Ishikawa (cell line): ENCODE results near the gene BBS7.

Experiments
- CEBPB ChIP-seq: IDR thresholded peaks from 2 replicates; pipeline ENCODE4 v1.6.1; 2012
- CREB1 ChIP-seq: IDR thresholded peaks from 2 replicates; pipeline ENCODE4 v1.6.1; 2012; ENCODE audit warnings: low read depth
- EP300 ChIP-seq: IDR thresholded peaks from 2 replicates; pipeline ENCODE4 v1.6.1; 2012; ENCODE audit warnings: borderline replicate concordance
- NFIC ChIP-seq: IDR thresholded peaks from 2 replicates; pipeline ENCODE4 v1.6.1; 2012
- RAD21 ChIP-seq: IDR thresholded peaks from 2 replicates; pipeline ENCODE4 v1.6.1; 2012; ENCODE audit warnings: low read depth
- TAF1 ChIP-seq: IDR thresholded peaks from 2 replicates; pipeline ENCODE4 v1.6.1; 2012; ENCODE audit warnings: low read depth, mild to moderate bottlenecking
- TF ChIP-seq, protein P1 (sequence below): IDR thresholded peaks from 2 replicates; pipeline ENCODE4 v1.6.1; 2012
- TF ChIP-seq, protein P2 (sequence below): IDR thresholded peaks from 2 replicates; pipeline ENCODE4 v1.6.1; 2012; ENCODE audit warnings: low read depth, mild to moderate bottlenecking

- TF ChIP-seq NFIC = peak; percentile 35; the same call in 1 of the 2 replicates
- peak; percentile 34; the same call in 1 of the 2 replicates for TF ChIP-seq EP300
- no peak for TF ChIP-seq CREB1
- no peak for TF ChIP-seq TAF1
- TF ChIP-seq CEBPB = no peak
- TF ChIP-seq, protein P1, sequence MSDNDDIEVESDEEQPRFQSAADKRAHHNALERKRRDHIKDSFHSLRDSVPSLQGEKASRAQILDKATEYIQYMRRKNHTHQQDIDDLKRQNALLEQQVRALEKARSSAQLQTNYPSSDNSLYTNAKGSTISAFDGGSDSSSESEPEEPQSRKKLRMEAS = no peak
- TF ChIP-seq RAD21 = no peak
- TF ChIP-seq, protein P2, sequence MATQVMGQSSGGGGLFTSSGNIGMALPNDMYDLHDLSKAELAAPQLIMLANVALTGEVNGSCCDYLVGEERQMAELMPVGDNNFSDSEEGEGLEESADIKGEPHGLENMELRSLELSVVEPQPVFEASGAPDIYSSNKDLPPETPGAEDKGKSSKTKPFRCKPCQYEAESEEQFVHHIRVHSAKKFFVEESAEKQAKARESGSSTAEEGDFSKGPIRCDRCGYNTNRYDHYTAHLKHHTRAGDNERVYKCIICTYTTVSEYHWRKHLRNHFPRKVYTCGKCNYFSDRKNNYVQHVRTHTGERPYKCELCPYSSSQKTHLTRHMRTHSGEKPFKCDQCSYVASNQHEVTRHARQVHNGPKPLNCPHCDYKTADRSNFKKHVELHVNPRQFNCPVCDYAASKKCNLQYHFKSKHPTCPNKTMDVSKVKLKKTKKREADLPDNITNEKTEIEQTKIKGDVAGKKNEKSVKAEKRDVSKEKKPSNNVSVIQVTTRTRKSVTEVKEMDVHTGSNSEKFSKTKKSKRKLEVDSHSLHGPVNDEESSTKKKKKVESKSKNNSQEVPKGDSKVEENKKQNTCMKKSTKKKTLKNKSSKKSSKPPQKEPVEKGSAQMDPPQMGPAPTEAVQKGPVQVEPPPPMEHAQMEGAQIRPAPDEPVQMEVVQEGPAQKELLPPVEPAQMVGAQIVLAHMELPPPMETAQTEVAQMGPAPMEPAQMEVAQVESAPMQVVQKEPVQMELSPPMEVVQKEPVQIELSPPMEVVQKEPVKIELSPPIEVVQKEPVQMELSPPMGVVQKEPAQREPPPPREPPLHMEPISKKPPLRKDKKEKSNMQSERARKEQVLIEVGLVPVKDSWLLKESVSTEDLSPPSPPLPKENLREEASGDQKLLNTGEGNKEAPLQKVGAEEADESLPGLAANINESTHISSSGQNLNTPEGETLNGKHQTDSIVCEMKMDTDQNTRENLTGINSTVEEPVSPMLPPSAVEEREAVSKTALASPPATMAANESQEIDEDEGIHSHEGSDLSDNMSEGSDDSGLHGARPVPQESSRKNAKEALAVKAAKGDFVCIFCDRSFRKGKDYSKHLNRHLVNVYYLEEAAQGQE = no peak
Observed at GRCh38 chr4:121778991-121779628, 91.2 kb downstream of the BBS7 start.
